WTC11 (cell line): ENCODE results near the gene IFFO2. TPM values are rescaled to one million over a fixed set of nuclear protein-coding genes. Genes with fewer than 3 reads are reported as not detected.

ENCODE experiments used
- ATAC-seq: fragments of 200-7000 bp; cut with Tn5 transposase; 2 replicates; pipeline ENCODE4 v1.10.0; 2021; ENCODE audit warnings: mild to moderate bottlenecking, moderate library complexity
- CTCF ChIA-PET: fragments of 300-600 bp; sonication (Branson Sonifier 250); formaldehyde crosslinking; loops from one replicate; lab custom pipeline; 2021; ENCODE audit warnings: antibody characterized with exemption; lab: Charles Lee
- POLR2A ChIA-PET: fragments of 350-600 bp; sonication (Branson Sonifier 250); formaldehyde crosslinking; loops from one replicate; lab custom pipeline; 2021; ENCODE audit warnings: antibody characterized with exemption; lab: Charles Lee
- DNase-seq: peaks from one replicate; pipeline ENCODE4 v3.0.0; 2021; ENCODE audit warnings: low spot score
- H3K27ac Mint-ChIP-seq: 2 replicates; pipeline ENCODE4 v1.8.0; 2021; ENCODE audit warnings: mixed read lengths
- H3K27me3 Mint-ChIP-seq: 2 replicates; pipeline ENCODE4 v1.8.0; 2021; ENCODE audit warnings: low read depth, mild to moderate bottlenecking, moderate library complexity, mixed read lengths
- H3K36me3 Mint-ChIP-seq: 2 replicates; pipeline ENCODE4 v1.8.0; 2021; ENCODE audit warnings: mixed read lengths
- H3K4me1 Mint-ChIP-seq: 2 replicates; pipeline ENCODE4 v1.8.0; 2022; ENCODE audit warnings: mixed read lengths
- H3K4me3 Mint-ChIP-seq: 2 replicates; pipeline ENCODE4 v1.8.0; 2021; ENCODE audit warnings: mild to moderate bottlenecking, moderate library complexity, mixed read lengths
- H3K9me3 Mint-ChIP-seq: 2 replicates; pipeline ENCODE4 v1.8.0; 2021; ENCODE audit warnings: mixed read lengths
- CBFB ChIP-seq: sonication (generic); formaldehyde crosslinking; IDR thresholded peaks from 2 replicates; pipeline ENCODE4 v1.8.1; 2022; ENCODE audit warnings: mild to moderate bottlenecking, low read depth, missing genetic modification reagents
- CREM ChIP-seq: sonication (generic); formaldehyde crosslinking; IDR thresholded peaks from 2 replicates; pipeline ENCODE4 v1.8.1; 2022; ENCODE audit warnings: mild to moderate bottlenecking, missing genetic modification reagents, moderate library complexity
- ELF4 ChIP-seq: sonication (generic); formaldehyde crosslinking; IDR thresholded peaks from 2 replicates; pipeline ENCODE4 v1.8.1; 2022; ENCODE audit warnings: low read depth, mild to moderate bottlenecking, moderate library complexity, missing genetic modification reagents
- ESRRA ChIP-seq: sonication (generic); formaldehyde crosslinking; IDR thresholded peaks from 2 replicates; pipeline ENCODE4 v1.8.1; 2022; ENCODE audit warnings: mild to moderate bottlenecking, missing genetic modification reagents, borderline replicate concordance
- ETV6 ChIP-seq: sonication (generic); formaldehyde crosslinking; IDR thresholded peaks from 2 replicates; pipeline ENCODE4 v1.8.1; 2022; ENCODE audit warnings: mild to moderate bottlenecking, missing genetic modification reagents
- FOXP1 ChIP-seq: sonication (generic); formaldehyde crosslinking; IDR thresholded peaks from 2 replicates; pipeline ENCODE4 v1.8.0; 2022; ENCODE audit warnings: missing genetic modification reagents, mild to moderate bottlenecking, moderate library complexity, borderline replicate concordance
- GABPB1 ChIP-seq: sonication (generic); formaldehyde crosslinking; IDR thresholded peaks from 2 replicates; pipeline ENCODE4 v1.8.1; 2023; ENCODE audit warnings: mild to moderate bottlenecking, missing genetic modification reagents
- GRHL2 ChIP-seq: fragments of 250-450 bp; sonication (Bioruptor Pico); IDR thresholded peaks from 2 replicates; pipeline ENCODE4 v1.8.0; 2022; ENCODE audit warnings: mild to moderate bottlenecking, moderate library complexity; ENCODE audit not compliant: insufficient replicate concordance, severe bottlenecking
- HMGA2 ChIP-seq: fragments of 250-450 bp; sonication (Bioruptor Pico); IDR thresholded peaks from 2 replicates; pipeline ENCODE4 v1.4.0; 2021; ENCODE audit warnings: mild to moderate bottlenecking, moderate library complexity
- IRF2 ChIP-seq: sonication (generic); formaldehyde crosslinking; IDR thresholded peaks from 2 replicates; pipeline ENCODE4 v1.8.0; 2022; ENCODE audit warnings: low read depth, missing genetic modification reagents, borderline replicate concordance
- KAT7 ChIP-seq: sonication (generic); formaldehyde crosslinking; IDR thresholded peaks from 2 replicates; pipeline ENCODE4 v1.8.1; 2023; ENCODE audit warnings: missing genetic modification reagents, mild to moderate bottlenecking, borderline replicate concordance
- MYBL2 ChIP-seq: sonication (generic); formaldehyde crosslinking; IDR thresholded peaks from 2 replicates; pipeline ENCODE4 v1.8.1; 2023; ENCODE audit warnings: mild to moderate bottlenecking, moderate library complexity, missing genetic modification reagents
- NFYB ChIP-seq: sonication (generic); formaldehyde crosslinking; conservative IDR thresholded peaks from 2 replicates; pipeline ENCODE4 v1.8.0; 2022; ENCODE audit warnings: low read depth, missing genetic modification reagents
- RORB ChIP-seq: fragments of 250-450 bp; sonication (Bioruptor Pico); IDR thresholded peaks from 2 replicates; pipeline ENCODE4 v1.9.0; 2021; ENCODE audit warnings: mild to moderate bottlenecking
- SMAD3 ChIP-seq: sonication (generic); formaldehyde crosslinking; IDR thresholded peaks from 2 replicates; pipeline ENCODE4 v1.8.0; 2022; ENCODE audit warnings: missing genetic modification reagents, mild to moderate bottlenecking, borderline replicate concordance
- SMAD4 ChIP-seq: sonication (generic); formaldehyde crosslinking; IDR thresholded peaks from 2 replicates; pipeline ENCODE4 v1.8.0; 2022; ENCODE audit warnings: mild to moderate bottlenecking, missing genetic modification reagents
- ZNF121 ChIP-seq: sonication (generic); formaldehyde crosslinking; IDR thresholded peaks from 2 replicates; pipeline ENCODE4 v1.8.0; 2023; ENCODE audit warnings: missing genetic modification reagents
- ZNF263 ChIP-seq: sonication (generic); formaldehyde crosslinking; IDR thresholded peaks from 2 replicates; pipeline ENCODE4 v1.8.1; 2022; ENCODE audit warnings: low read depth, mild to moderate bottlenecking, moderate library complexity, missing genetic modification reagents
- ZNF396 ChIP-seq: fragments of 250-450 bp; sonication (Bioruptor Pico); IDR thresholded peaks from 2 replicates; pipeline ENCODE4 v1.8.0; 2021; ENCODE audit warnings: mild to moderate bottlenecking, moderate library complexity, borderline replicate concordance
- ZNF416 ChIP-seq: fragments of 250-450 bp; sonication (Bioruptor Pico); IDR thresholded peaks from 2 replicates; pipeline ENCODE4 v1.9.0; 2021; ENCODE audit warnings: mild to moderate bottlenecking, inconsistent platforms
- ZNF671 ChIP-seq: fragments of 250-450 bp; sonication (Bioruptor Pico); IDR thresholded peaks from 2 replicates; pipeline ENCODE4 v1.8.0; 2021; ENCODE audit warnings: mild to moderate bottlenecking
- total RNA-seq: library from RNA; stranded (reverse); gene quantifications from 3 replicates; pipeline ENCODE4 v1.2.3, GENCODE V29; 2021
- TF ChIP-seq, protein P1 (sequence below): sonication (generic); formaldehyde crosslinking; IDR thresholded peaks from 2 replicates; pipeline ENCODE4 v1.8.0; 2023; ENCODE audit warnings: missing genetic modification reagents, mild to moderate bottlenecking, borderline replicate concordance
- TF ChIP-seq, protein P2 (sequence below): sonication (generic); formaldehyde crosslinking; IDR thresholded peaks from 2 replicates; pipeline ENCODE4 v1.8.0; 2022; ENCODE audit warnings: mild to moderate bottlenecking, missing genetic modification reagents
- TF ChIP-seq, protein P3 (sequence below): sonication (generic); formaldehyde crosslinking; IDR thresholded peaks from 2 replicates; pipeline ENCODE4 v1.8.1; 2022; ENCODE audit warnings: mild to moderate bottlenecking, moderate library complexity, missing genetic modification reagents

IFFO2 gene
- total RNA-seq, 1 experiment from 2014 or later = 8.1 TPM

DNA sequence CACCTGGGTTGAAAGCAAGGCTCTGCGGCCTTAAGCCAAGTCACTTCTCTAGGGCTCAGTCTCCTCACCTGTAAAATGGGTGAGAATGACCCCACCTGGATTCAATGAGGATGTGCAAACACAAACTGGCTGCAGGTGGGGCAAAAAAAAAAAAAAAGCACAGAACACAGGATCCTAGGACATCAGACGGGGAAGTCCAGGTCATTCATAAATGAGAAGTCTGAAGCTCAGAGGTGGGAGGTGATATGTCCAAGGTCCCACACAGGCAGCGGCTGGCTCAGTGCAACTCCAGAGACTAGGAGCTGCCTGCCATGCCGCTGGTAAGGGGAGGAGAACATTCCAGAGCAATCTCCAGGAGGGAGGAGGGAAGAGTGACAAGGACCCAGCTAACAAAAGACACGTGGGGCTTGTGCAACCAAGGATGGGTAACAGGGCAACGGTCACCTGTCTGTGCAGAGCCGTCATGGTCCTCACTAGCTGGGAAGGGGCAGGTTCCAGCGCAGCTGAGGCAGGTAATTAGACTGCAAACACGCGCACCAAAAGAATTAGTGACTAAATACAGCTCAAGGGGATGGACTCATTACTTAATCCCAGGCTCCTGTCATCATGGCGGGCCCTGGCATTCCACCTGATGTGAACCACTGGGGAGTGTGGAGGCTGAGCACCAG lies 19.5 kb downstream of the IFFO2 start (continued):
- TF ChIP-seq ETV6 (CRISPR knock-in tag) (no peak), ZNF263 (CRISPR knock-in tag) (no peak), IRF2 (CRISPR knock-in tag) (no peak)
- TF ChIP-seq, all 79 proteins: peak for 0

DNA sequence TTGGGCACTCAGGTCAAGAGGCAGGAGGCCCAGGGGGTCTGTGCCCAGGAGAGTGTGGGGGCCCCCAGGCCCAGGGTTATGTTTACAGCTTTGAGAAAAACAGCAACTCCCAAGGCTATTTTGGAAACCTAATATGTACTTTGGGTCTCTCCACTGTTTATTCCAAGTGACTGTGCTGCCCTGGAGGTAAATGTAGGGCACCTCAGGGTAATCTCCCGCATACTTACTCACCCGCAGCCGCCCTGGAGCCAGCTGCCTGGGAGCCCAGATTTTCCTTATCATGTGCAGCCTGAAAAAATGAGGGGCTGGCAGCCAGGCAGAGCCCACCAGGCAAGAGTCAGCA lies 20.0 kb downstream of the IFFO2 start:
- TF ChIP-seq KAT7 (CRISPR knock-in tag) (no peak), HMGA2 (CRISPR knock-in tag) (no peak), ESRRA (CRISPR knock-in tag) (no peak), ZNF671 (CRISPR knock-in tag) (no peak), ZNF416 (CRISPR knock-in tag) (no peak), RORB (no peak), ZNF263 (CRISPR knock-in tag) (no peak), NFYB (CRISPR knock-in tag) (no peak), FOXP1 (no peak)
- H3K27ac Mint-ChIP-seq = no peak overlapping the region
- no peaks in the 10 kb centered on the region for H3K27me3 Mint-ChIP-seq
- DNase-seq (no peak), ATAC-seq (no peak)
- peaks cover 47% of the 10 kb centered on the region for H3K4me1 Mint-ChIP-seq
- H3K36me3 Mint-ChIP-seq = no peaks in the 10 kb centered on the region
- H3K9me3 Mint-ChIP-seq = no peaks in the 10 kb centered on the region
- ChIA-PET POLR2A (no interaction called here), CTCF (interaction anchor here (1.4 to 12.0 kb wide), 3 partner anchors 14 to 61 kb away, joined by 5 to 107 read pairs (median 8); no protein-coding TSS in a partner anchor)
- H3K4me3 Mint-ChIP-seq = no peak overlapping the region

DNA sequence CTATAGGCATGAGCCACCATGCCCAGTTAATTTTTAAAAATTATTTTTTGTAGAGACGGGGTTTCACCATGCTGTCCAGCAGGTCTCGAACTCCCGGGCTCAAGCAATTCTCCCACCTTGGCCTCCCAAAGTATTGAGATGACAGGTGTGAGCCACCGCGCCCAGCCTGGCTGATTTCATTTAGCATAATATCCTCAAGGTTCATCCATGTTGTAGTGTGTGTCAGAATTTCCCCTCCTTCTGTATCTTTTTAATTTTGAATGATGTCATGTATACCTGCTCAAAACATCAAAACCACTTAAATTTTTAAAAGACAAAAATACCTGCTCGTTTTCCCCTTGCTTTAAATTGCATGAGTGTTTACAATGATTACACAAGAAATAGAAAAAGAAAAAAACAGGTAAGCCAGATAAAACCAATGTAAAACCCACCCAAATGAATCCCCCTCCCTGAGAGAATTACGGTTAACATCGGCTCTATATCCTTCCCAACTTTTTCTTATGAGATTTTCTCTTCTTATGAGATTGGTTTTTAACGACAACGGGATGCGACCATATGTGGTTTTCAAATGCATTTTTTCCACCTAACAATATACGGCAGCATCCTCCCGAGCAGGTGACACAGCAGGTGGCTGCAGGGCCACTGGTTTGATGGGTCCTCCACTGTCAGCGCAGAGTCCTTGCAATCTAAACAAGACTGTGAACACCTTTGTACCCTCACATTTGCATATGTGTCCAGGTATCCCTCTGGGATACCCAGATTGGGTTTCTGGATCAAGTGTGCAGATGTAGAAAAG lies 22.1 kb downstream of the IFFO2 start:
- Mint-ChIP-seq H3K27me3 (no peaks in the 10 kb centered on the region), H3K9me3 (no peaks in the 10 kb centered on the region), H3K27ac (no peak overlapping the region), H3K4me3 (no peak overlapping the region), H3K36me3 (no peaks in the 10 kb centered on the region), H3K4me1 (peaks cover 38% of the 10 kb centered on the region)
- CTCF ChIA-PET = interaction anchor here (0.8 to 12.0 kb wide), 2 partner anchors 20 to 27 kb away, joined by 7 to 107 read pairs; no protein-coding TSS in a partner anchor
- no peak for TF ChIP-seq GABPB1 (CRISPR knock-in tag)
- TF ChIP-seq SMAD3 (CRISPR knock-in tag) = no peak
- no peak for TF ChIP-seq ZNF396
- TF ChIP-seq GRHL2 (CRISPR knock-in tag) = no peak
- TF ChIP-seq, protein P1, sequence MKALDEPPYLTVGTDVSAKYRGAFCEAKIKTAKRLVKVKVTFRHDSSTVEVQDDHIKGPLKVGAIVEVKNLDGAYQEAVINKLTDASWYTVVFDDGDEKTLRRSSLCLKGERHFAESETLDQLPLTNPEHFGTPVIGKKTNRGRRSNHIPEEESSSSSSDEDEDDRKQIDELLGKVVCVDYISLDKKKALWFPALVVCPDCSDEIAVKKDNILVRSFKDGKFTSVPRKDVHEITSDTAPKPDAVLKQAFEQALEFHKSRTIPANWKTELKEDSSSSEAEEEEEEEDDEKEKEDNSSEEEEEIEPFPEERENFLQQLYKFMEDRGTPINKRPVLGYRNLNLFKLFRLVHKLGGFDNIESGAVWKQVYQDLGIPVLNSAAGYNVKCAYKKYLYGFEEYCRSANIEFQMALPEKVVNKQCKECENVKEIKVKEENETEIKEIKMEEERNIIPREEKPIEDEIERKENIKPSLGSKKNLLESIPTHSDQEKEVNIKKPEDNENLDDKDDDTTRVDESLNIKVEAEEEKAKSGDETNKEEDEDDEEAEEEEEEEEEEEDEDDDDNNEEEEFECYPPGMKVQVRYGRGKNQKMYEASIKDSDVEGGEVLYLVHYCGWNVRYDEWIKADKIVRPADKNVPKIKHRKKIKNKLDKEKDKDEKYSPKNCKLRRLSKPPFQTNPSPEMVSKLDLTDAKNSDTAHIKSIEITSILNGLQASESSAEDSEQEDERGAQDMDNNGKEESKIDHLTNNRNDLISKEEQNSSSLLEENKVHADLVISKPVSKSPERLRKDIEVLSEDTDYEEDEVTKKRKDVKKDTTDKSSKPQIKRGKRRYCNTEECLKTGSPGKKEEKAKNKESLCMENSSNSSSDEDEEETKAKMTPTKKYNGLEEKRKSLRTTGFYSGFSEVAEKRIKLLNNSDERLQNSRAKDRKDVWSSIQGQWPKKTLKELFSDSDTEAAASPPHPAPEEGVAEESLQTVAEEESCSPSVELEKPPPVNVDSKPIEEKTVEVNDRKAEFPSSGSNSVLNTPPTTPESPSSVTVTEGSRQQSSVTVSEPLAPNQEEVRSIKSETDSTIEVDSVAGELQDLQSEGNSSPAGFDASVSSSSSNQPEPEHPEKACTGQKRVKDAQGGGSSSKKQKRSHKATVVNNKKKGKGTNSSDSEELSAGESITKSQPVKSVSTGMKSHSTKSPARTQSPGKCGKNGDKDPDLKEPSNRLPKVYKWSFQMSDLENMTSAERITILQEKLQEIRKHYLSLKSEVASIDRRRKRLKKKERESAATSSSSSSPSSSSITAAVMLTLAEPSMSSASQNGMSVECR = no peak
- TF ChIP-seq CREM = no peak
- no peak for TF ChIP-seq SMAD4
- TF ChIP-seq ELF4 (CRISPR knock-in tag) = no peak
- TF ChIP-seq CBFB (CRISPR knock-in tag) = no peak
- TF ChIP-seq, protein P2, sequence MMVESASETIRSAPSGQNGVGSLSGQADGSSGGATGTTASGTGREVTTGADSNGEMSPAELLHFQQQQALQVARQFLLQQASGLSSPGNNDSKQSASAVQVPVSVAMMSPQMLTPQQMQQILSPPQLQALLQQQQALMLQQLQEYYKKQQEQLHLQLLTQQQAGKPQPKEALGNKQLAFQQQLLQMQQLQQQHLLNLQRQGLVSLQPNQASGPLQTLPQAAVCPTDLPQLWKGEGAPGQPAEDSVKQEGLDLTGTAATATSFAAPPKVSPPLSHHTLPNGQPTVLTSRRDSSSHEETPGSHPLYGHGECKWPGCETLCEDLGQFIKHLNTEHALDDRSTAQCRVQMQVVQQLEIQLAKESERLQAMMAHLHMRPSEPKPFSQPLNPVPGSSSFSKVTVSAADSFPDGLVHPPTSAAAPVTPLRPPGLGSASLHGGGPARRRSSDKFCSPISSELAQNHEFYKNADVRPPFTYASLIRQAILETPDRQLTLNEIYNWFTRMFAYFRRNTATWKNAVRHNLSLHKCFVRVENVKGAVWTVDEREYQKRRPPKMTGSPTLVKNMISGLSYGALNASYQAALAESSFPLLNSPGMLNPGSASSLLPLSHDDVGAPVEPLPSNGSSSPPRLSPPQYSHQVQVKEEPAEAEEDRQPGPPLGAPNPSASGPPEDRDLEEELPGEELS (CRISPR knock-in tag) = no peak
- TF ChIP-seq MYBL2 (CRISPR knock-in tag) = no peak
- no peak for TF ChIP-seq ZNF121
- TF ChIP-seq, protein P3, sequence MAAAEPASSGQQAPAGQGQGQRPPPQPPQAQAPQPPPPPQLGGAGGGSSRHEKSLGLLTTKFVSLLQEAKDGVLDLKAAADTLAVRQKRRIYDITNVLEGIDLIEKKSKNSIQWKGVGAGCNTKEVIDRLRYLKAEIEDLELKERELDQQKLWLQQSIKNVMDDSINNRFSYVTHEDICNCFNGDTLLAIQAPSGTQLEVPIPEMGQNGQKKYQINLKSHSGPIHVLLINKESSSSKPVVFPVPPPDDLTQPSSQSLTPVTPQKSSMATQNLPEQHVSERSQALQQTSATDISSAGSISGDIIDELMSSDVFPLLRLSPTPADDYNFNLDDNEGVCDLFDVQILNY (CRISPR knock-in tag) = no peak
- DNase-seq (no peak), ATAC-seq (no peak)
- POLR2A ChIA-PET = no interaction called here
